Effector memory CD8-positive, alpha-beta T cell (primary cell): ENCODE data around the gene DYRK2.

Experiments used
- ATAC-seq: fragments of 150-1000 bp; cut with Tn5 transposase; replicated peaks from 2 replicates; pipeline ENCODE4 v1.10.0; 2021; ENCODE audit warnings: mild to moderate bottlenecking, moderate library complexity
- DNase-seq, 3 experiments: peaks; one replicate each; pipeline ENCODE4 v3.0.0; 2021
- H3K27ac Mint-ChIP-seq, 2 donors: one replicate each; pipeline ENCODE4 v1.8.0; 2022; ENCODE audit warnings: mild to moderate bottlenecking in 2 of 2, mixed read lengths in 2 of 2, moderate library complexity in 2 of 2
- H3K27me3 Mint-ChIP-seq, 2 donors: one replicate each; pipeline ENCODE4 v1.8.0; 2022; ENCODE audit warnings: mixed read lengths in 2 of 2
- H3K36me3 Mint-ChIP-seq: one replicate; pipeline ENCODE4 v1.8.0; 2022; ENCODE audit warnings: mild to moderate bottlenecking, moderate library complexity, mixed read lengths; ENCODE audit not compliant: insufficient read depth
- H3K4me1 Mint-ChIP-seq, 2 donors: one replicate each; pipeline ENCODE4 v1.8.0; 2022; ENCODE audit warnings: low read depth in 2 of 2, mixed read lengths in 2 of 2
- H3K4me3 Mint-ChIP-seq, 2 donors: one replicate each; pipeline ENCODE4 v1.8.0; 2022; ENCODE audit warnings: mild to moderate bottlenecking in 2 of 2, mixed read lengths in 2 of 2, moderate library complexity in 2 of 2
- H3K9me3 Mint-ChIP-seq, 2 donors: one replicate each; pipeline ENCODE4 v1.8.0; 2022; ENCODE audit warnings: mixed read lengths in 2 of 2

DYRK2 gene

DNA sequence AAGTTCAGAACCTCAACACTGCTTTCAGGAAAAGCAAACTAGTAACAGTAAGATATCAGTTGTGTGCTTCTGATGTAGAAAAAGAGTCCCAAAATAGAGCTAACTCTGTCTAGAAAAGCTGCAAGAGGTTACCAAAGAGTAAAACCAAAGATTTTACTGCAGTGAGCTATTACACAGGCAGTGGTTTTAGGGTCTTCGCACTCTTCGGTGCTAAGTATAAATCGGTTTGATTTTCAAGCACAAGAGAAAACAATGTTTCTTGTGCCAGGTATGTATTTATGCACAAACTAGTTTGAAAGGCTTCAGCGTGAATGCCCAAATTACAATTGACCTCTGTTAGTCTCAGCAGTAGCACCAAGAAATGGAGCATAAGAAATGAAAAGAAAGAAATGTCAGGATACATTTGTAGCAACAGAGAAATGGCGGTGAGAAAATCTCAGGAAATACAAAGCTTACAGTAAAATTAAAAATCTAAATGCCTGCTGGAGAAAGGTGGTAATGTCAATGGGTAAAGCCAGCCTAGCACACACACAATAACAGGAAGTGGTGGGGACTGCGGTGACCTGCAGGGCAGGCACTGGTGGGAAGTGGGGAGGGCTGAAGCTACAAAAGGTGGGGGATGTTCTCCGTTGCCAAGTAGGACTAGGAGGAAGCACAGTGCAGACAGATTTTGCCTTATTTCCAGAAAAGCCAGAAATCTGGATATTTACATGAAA is 18.0 kb upstream of the DYRK2 start:
- Mint-ChIP-seq H3K9me3 (peaks cover 4 to 7% of the 10 kb centered on the region in 2 donors), H3K4me3 (peak overlapping the region; percentile 67 to 75), H3K27me3 (no peaks in the 10 kb centered on the region), H3K4me1 (peaks cover 48 to 79% of the 10 kb centered on the region in 2 donors), H3K27ac (peak overlapping the region; percentile 91 to 96), H3K36me3 (peaks cover 8% of the 10 kb centered on the region)
- peak; percentile 80 to 81 (median 81) for DNase-seq
- peak; percentile 100 for ATAC-seq

GRCh38 chr12:67632005-67632404 is 16.5 kb upstream of the DYRK2 start:
- no peak for ATAC-seq
- Mint-ChIP-seq H3K36me3 (peaks cover 8% of the 10 kb centered on the region), H3K9me3 (peaks cover 4 to 7% of the 10 kb centered on the region in 2 donors), H3K27me3 (no peaks in the 10 kb centered on the region), H3K27ac (peak overlapping the region; percentile 91 to 96), H3K4me3 (no peak overlapping the region), H3K4me1 (peaks cover 42 to 67% of the 10 kb centered on the region in 2 donors)
- DNase-seq: no peak

- Mint-ChIP-seq H3K9me3 (peaks cover 4 to 7% of the 10 kb centered on the region in 2 donors), H3K4me3 (peak overlapping the region in 1 of 2 donors; percentile 23), H3K27ac (peak overlapping the region in 1 of 2 donors; percentile 32), H3K36me3 (peaks cover 8% of the 10 kb centered on the region), H3K4me1 (peaks cover 42 to 63% of the 10 kb centered on the region in 2 donors), H3K27me3 (no peaks in the 10 kb centered on the region)
- no peak for DNase-seq
- no peak for ATAC-seq
These were observed 15.4 kb upstream of the DYRK2 start for GRCh38 chr12:67633024-67633610.

GRCh38 chr12:67633708-67634107 is 14.8 kb upstream of the DYRK2 start:
- Mint-ChIP-seq H3K9me3 (peaks cover 3 to 7% of the 10 kb centered on the region in 2 donors), H3K27ac (peak overlapping the region in 1 of 2 donors; percentile 32), H3K36me3 (peaks cover 8% of the 10 kb centered on the region), H3K4me3 (peak overlapping the region in 1 of 2 donors; percentile 23), H3K27me3 (no peaks in the 10 kb centered on the region), H3K4me1 (peaks cover 40 to 57% of the 10 kb centered on the region in 2 donors)
- ATAC-seq (no peak), DNase-seq (no peak)

DNA sequence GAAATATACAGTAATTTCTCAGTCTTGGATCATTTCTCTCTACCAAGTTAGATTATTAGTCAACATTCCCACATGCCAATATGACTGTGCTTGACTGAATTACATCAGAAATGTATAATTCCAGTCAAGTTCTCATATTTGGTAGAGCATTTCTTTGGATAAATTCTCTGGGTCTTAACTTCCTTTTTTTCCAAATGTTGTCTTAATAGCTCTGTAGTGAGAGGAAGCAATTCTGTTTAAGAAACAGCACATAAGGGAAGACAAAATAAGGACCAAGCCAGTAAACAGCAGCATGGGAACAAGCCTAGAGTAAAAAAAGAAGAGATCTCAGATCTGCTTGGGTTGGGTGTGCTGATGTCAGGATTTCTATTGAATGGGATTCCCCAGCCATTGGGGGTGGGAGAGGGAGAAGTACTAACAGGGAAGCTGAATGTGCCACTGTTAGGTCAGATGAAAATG is 14.2 kb upstream of the DYRK2 start:
- no peaks in the 10 kb centered on the region for H3K27me3 Mint-ChIP-seq
- peaks cover 8% of the 10 kb centered on the region for H3K36me3 Mint-ChIP-seq
- no peak overlapping the region for H3K4me3 Mint-ChIP-seq
- peak overlapping the region; percentile 6 to 16 for H3K27ac Mint-ChIP-seq
- H3K9me3 Mint-ChIP-seq: peaks cover 2 to 7% of the 10 kb centered on the region in 2 donors
- DNase-seq (no peak), ATAC-seq (no peak)
- peaks cover 36 to 51% of the 10 kb centered on the region in 2 donors for H3K4me1 Mint-ChIP-seq

DNA sequence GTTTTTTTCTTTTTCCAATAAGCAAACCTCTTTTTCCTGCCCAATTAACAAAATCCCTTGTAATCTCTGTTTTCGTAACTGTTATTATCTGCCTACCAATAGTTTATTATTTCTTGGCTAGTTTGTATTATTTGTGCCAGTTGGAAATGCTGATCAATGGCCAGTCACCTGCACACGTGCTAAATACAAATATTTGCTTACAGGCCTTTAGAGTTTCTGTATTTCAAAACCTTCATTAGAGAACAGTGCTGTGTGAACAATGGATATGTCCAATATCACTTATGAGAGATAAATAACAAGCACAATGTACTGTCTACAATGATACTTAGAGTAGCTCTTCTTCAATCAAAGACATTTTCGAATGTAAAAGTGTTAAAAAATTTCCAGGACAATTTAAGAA is 10.8 kb upstream of the DYRK2 start:
- Mint-ChIP-seq H3K4me3 (no peak overlapping the region), H3K27ac (no peak overlapping the region), H3K9me3 (no peaks in the 10 kb centered on the region), H3K36me3 (no peaks in the 10 kb centered on the region), H3K27me3 (no peaks in the 10 kb centered on the region), H3K4me1 (peaks cover 16 to 32% of the 10 kb centered on the region in 2 donors)
- ATAC-seq: no peak
- no peak for DNase-seq

DNA sequence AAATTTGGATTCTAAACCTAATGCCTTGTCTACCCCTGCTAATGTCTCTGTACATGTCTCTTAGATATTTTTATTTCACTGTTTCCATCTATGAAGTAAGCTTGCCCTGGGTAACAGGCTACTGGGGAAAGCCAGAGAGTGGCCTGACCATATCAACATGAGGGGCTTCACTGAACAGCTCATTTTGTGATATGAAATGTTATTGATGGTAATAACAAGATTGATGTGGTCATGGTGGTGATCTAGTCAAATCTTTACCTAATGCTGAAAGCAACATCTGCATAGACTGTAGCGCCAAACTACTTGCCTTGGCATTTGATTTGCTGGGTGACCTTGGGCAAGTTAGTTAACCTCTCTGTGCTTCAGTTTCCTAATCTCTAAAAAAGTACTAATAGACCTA is 9.9 kb upstream of the DYRK2 start:
- Mint-ChIP-seq H3K4me1 (peaks cover 9 to 22% of the 10 kb centered on the region in 2 donors), H3K9me3 (no peaks in the 10 kb centered on the region), H3K27me3 (no peaks in the 10 kb centered on the region), H3K4me3 (no peak overlapping the region), H3K27ac (no peak overlapping the region), H3K36me3 (no peaks in the 10 kb centered on the region)
- DNase-seq (no peak), ATAC-seq (no peak)

DNA sequence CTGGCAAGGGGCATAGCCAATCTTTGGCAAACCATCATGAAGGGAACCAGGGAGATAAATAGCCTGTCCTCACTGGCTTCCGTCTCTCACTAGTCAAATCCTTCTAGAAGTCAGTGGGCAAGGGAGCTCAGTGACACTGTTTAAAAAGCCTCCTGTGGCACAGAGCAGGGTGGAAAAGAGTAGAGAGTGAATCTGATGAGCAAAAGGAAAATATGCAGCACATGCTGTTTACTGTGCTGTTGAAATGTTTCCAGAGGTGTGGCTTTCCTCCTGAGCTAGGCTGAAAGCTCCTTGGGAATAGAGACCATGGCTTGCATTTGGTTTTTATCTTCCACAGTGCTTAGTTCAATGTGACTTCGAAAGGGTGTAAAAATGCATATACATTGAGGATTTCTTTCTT is 7.7 kb upstream of the DYRK2 start:
- Mint-ChIP-seq H3K9me3 (no peaks in the 10 kb centered on the region), H3K36me3 (no peaks in the 10 kb centered on the region), H3K4me1 (peaks cover 3 to 9% of the 10 kb centered on the region in 2 donors), H3K4me3 (no peak overlapping the region), H3K27ac (no peak overlapping the region), H3K27me3 (no peaks in the 10 kb centered on the region)
- DNase-seq: no peak
- ATAC-seq: no peak

- Mint-ChIP-seq H3K27ac (no peak overlapping the region), H3K4me3 (no peak overlapping the region), H3K27me3 (no peaks in the 10 kb centered on the region), H3K4me1 (peaks cover 14 to 23% of the 10 kb centered on the region in 2 donors), H3K36me3 (peaks cover 22% of the 10 kb centered on the region), H3K9me3 (no peaks in the 10 kb centered on the region)
- ATAC-seq (no peak), DNase-seq (no peak)
These were observed 3.4 kb upstream of the DYRK2 start for GRCh38 chr12:67645126-67645525.

- H3K4me1 Mint-ChIP-seq: peaks cover 18 to 23% of the 10 kb centered on the region in 2 donors
- no peaks in the 10 kb centered on the region for H3K27me3 Mint-ChIP-seq
- peaks cover 27% of the 10 kb centered on the region for H3K36me3 Mint-ChIP-seq
- ATAC-seq: no peak
- no peak overlapping the region for H3K4me3 Mint-ChIP-seq
- no peaks in the 10 kb centered on the region for H3K9me3 Mint-ChIP-seq
- no peak overlapping the region for H3K27ac Mint-ChIP-seq
- DNase-seq: no peak
These were observed 2.9 kb upstream of the DYRK2 start for GRCh38 chr12:67645601-67646000.

GRCh38 chr12:67646775-67647174 is 1.8 kb upstream of the DYRK2 start:
- Mint-ChIP-seq H3K4me3 (peak overlapping the region; percentile 96 to 99), H3K4me1 (peaks cover 29 to 34% of the 10 kb centered on the region in 2 donors), H3K27ac (peak overlapping the region; percentile 97), H3K27me3 (no peaks in the 10 kb centered on the region), H3K36me3 (peaks cover 37% of the 10 kb centered on the region), H3K9me3 (no peaks in the 10 kb centered on the region)
- no peak for ATAC-seq
- DNase-seq: no peak

GRCh38 chr12:67647181-67647798 is 1.3 kb upstream of the DYRK2 start:
- Mint-ChIP-seq H3K9me3 (no peaks in the 10 kb centered on the region), H3K27me3 (no peaks in the 10 kb centered on the region), H3K4me3 (peak overlapping the region; percentile 96 to 99), H3K36me3 (peaks cover 40% of the 10 kb centered on the region), H3K27ac (peak overlapping the region; percentile 97), H3K4me1 (peaks cover 27 to 37% of the 10 kb centered on the region in 2 donors)
- no peak for ATAC-seq
- DNase-seq: peak in 1 of 3 experiments; percentile 8

DNA sequence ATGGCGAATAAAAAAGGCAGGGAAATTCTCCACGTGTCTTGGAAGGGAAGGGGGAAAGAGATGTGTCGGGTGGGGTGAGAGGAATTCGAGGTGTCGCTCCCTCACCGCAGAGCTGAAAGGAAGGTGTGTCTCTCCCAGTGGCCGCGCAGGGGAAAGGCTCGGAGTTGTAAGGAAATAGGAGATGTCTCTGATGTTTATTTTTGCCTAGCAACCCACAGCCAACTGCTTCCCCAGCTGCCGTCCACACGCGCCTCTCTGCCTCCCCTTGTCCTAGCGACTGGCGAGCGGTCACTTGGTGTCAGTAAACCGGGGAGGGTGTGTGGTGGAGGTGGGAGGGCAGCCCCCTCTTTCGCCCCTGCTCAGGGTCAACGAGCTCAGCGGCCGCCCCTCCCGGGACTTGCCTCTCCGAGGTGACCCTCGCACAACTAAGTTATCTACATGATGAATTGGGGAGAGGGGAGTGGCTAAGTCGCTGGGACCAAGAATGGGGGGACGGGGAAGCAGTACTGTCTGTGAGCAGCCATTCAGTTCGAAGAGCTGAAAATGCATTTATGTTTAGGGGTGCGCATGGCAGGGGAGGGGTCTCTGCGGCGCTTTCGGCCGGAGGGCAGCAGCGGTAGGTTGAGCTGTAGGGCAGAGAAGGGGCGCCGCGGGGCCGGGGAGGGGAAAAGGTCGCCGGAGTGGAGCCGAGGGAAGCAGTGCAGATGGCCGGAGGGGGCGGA is 585 bp upstream of the DYRK2 start:
- H3K9me3 Mint-ChIP-seq: no peaks in the 10 kb centered on the region
- peaks cover 29 to 40% of the 10 kb centered on the region in 2 donors for H3K4me1 Mint-ChIP-seq
- ATAC-seq: peak; percentile 34
- peak; percentile 42 to 60 (median 45) for DNase-seq
- no peaks in the 10 kb centered on the region for H3K27me3 Mint-ChIP-seq
- peak overlapping the region; percentile 96 to 99 for H3K4me3 Mint-ChIP-seq
- peak overlapping the region; percentile 97 for H3K27ac Mint-ChIP-seq
- peaks cover 45% of the 10 kb centered on the region for H3K36me3 Mint-ChIP-seq
